HUES48 (cell line): ENCODE measurements around the gene ADPRM.
A peak's percentile ranks its signal among the peaks of the same experiment; 100 is the strongest.
"Not testable (repeated sequence)": the region's sequence is repeated elsewhere in the genome, so short reads cannot be mapped to it uniquely, and the experiment has no call there.

Source experiments
- H3K27ac ChIP-seq: one replicate; pipeline ENCODE4 v1.7.0; 2013; ENCODE audit warnings: low read depth, low read length, inconsistent platforms
- H3K27me3 ChIP-seq: 2 replicates; pipeline ENCODE4 v1.6.1; 2013; ENCODE audit warnings: mild to moderate bottlenecking, low read length; ENCODE audit not compliant: control insufficient read depth, insufficient read depth
- H3K36me3 ChIP-seq: 2 replicates; pipeline ENCODE4 v1.6.1; 2013; ENCODE audit warnings: low read length; ENCODE audit not compliant: control insufficient read depth, insufficient read depth
- H3K4me1 ChIP-seq: 2 replicates; pipeline ENCODE4 v1.6.1; 2013; ENCODE audit warnings: mild to moderate bottlenecking, low read length; ENCODE audit not compliant: control insufficient read depth, insufficient read depth
- H3K4me3 ChIP-seq: 2 replicates; pipeline ENCODE4 v1.5.1; 2013; ENCODE audit warnings: mild to moderate bottlenecking, low read depth, low read length
- H3K9ac ChIP-seq: 2 replicates; pipeline ENCODE4 v1.6.1; 2013; ENCODE audit warnings: mild to moderate bottlenecking, low read depth, low read length, moderate library complexity
- H3K9me3 ChIP-seq: 2 replicates; pipeline ENCODE4 v1.6.1; 2013; ENCODE audit warnings: low read length; ENCODE audit not compliant: control insufficient read depth, insufficient read depth

Gene ADPRM

GRCh38 chr17:10729334-10730193 lies 32.2 kb downstream of the ADPRM start, which contains the start of gene TMEM220:
TSS of gene TMEM220 (minus strand) at chr17:10730023. CDS start at chr17:10729851, 172 bp downstream.
- peak within 1 kb of the TSS; percentile 95 for H3K27ac ChIP-seq
- H3K9ac ChIP-seq, result peak within 1 kb of the TSS; percentile 97
- H3K36me3 ChIP-seq, result 0 out of 2 replicates have a peak, but pooled peaks cover 5% of the 10 kb centered on the region
- H3K4me3 ChIP-seq, result peak within 1 kb of the TSS; percentile 95
- peaks cover 13% of the 10 kb centered on the region; the same call in 1 of the 2 replicates for H3K4me1 ChIP-seq
- no peaks in the 10 kb centered on the region for H3K27me3 ChIP-seq
- H3K9me3 ChIP-seq, result no peaks in the 10 kb centered on the region

- not testable (repeated sequence) for H3K27me3 ChIP-seq, H3K9me3 ChIP-seq, H3K36me3 ChIP-seq
- H3K9ac ChIP-seq, result peak overlapping the region; percentile 97
- H3K4me3 ChIP-seq, result peak overlapping the region; percentile 95
- H3K4me1 ChIP-seq, result peaks cover 13% of the 10 kb centered on the region; the same call in 1 of the 2 replicates
- H3K27ac ChIP-seq, result peak overlapping the region; percentile 95
Observed at GRCh38 chr17:10730247-10730646, 32.9 kb downstream of the ADPRM start.

GRCh38 chr17:10731408-10731879 lies 34.0 kb downstream of the ADPRM start:
- peak overlapping the region; percentile 95 for H3K4me3 ChIP-seq
- H3K36me3 ChIP-seq, result no peaks in the 10 kb centered on the region
- peaks cover 13% of the 10 kb centered on the region; the same call in 1 of the 2 replicates for H3K4me1 ChIP-seq
- no peak overlapping the region for H3K9ac ChIP-seq
- H3K9me3 ChIP-seq, result no peaks in the 10 kb centered on the region
- peak overlapping the region; percentile 95 for H3K27ac ChIP-seq
- no peaks in the 10 kb centered on the region for H3K27me3 ChIP-seq

- not testable (repeated sequence) for H3K9ac ChIP-seq, H3K27me3 ChIP-seq, H3K9me3 ChIP-seq, H3K4me3 ChIP-seq, H3K36me3 ChIP-seq, H3K27ac ChIP-seq
- H3K4me1 ChIP-seq, result peaks cover 13% of the 10 kb centered on the region; the same call in 1 of the 2 replicates
Observed at GRCh38 chr17:10732121-10732520, 34.7 kb downstream of the ADPRM start.

- Histone ChIP-seq H3K27me3 (no peaks in the 10 kb centered on the region), H3K4me3 (no peak overlapping the region), H3K27ac (no peak overlapping the region)
Observed at GRCh38 chr17:10733666-10734065, 36.3 kb downstream of the ADPRM start.

GRCh38 chr17:10735251-10735650 lies 37.9 kb downstream of the ADPRM start:
- no peaks in the 10 kb centered on the region for H3K27me3 ChIP-seq
- H3K4me1 ChIP-seq, result peaks cover 6% of the 10 kb centered on the region; the same call in 1 of the 2 replicates
- no peaks in the 10 kb centered on the region for H3K36me3 ChIP-seq
- no peaks in the 10 kb centered on the region for H3K9me3 ChIP-seq
- H3K4me3 ChIP-seq, result no peak overlapping the region
- no peak overlapping the region for H3K27ac ChIP-seq
- H3K9ac ChIP-seq, result no peak overlapping the region

More at GRCh38 chr17:10733666-10734065, 36.3 kb downstream of the ADPRM start:
- peaks cover 12% of the 10 kb centered on the region; the same call in 1 of the 2 replicates for H3K4me1 ChIP-seq
- no peaks in the 10 kb centered on the region for H3K36me3 ChIP-seq
- no peaks in the 10 kb centered on the region for H3K9me3 ChIP-seq
- H3K9ac ChIP-seq, result no peak overlapping the region

- Histone ChIP-seq H3K4me3 (no peak overlapping the region), H3K36me3 (no peaks in the 10 kb centered on the region), H3K9me3 (no peaks in the 10 kb centered on the region)
Observed at GRCh38 chr17:10735821-10736220, 38.4 kb downstream of the ADPRM start.

GRCh38 chr17:10737168-10737622 lies 39.8 kb downstream of the ADPRM start:
- H3K4me1 ChIP-seq, result no peaks in the 10 kb centered on the region; the same call in 1 of the 2 replicates
- no peak overlapping the region for H3K4me3 ChIP-seq
- no peak overlapping the region for H3K27ac ChIP-seq
- no peaks in the 10 kb centered on the region for H3K36me3 ChIP-seq
- H3K27me3 ChIP-seq, result no peaks in the 10 kb centered on the region
- no peak overlapping the region for H3K9ac ChIP-seq
- H3K9me3 ChIP-seq, result no peaks in the 10 kb centered on the region

More at GRCh38 chr17:10735821-10736220, 38.4 kb downstream of the ADPRM start:
- Histone ChIP-seq H3K4me1 (peaks cover 6% of the 10 kb centered on the region; the same call in 1 of the 2 replicates), H3K27me3 (no peaks in the 10 kb centered on the region), H3K27ac (no peak overlapping the region), H3K9ac (no peak overlapping the region)

- Histone ChIP-seq H3K27ac (no peak overlapping the region), H3K9me3 (no peaks in the 10 kb centered on the region), H3K36me3 (no peaks in the 10 kb centered on the region), H3K27me3 (no peaks in the 10 kb centered on the region), H3K4me1 (no peaks in the 10 kb centered on the region; the same call in 1 of the 2 replicates), H3K4me3 (no peak overlapping the region), H3K9ac (no peak overlapping the region)
Observed at GRCh38 chr17:10737736-10738135, 40.3 kb downstream of the ADPRM start.

GRCh38 chr17:10738521-10739258 lies 41.3 kb downstream of the ADPRM start:
- Histone ChIP-seq H3K27me3 (no peaks in the 10 kb centered on the region), H3K9ac (no peak overlapping the region), H3K27ac (no peak overlapping the region), H3K9me3 (no peaks in the 10 kb centered on the region), H3K4me1 (no peaks in the 10 kb centered on the region; the same call in 1 of the 2 replicates), H3K4me3 (no peak overlapping the region), H3K36me3 (no peaks in the 10 kb centered on the region)
